Measurements from ENCODE around the gene FCHSD2. TPM values are rescaled to one million over a fixed set of nuclear protein-coding genes. Genes with fewer than 3 reads are reported as not detected.

The FCHSD2 gene
- total and polyA plus RNA-seq, 2 donors (not counting 1 experiment from before 2014, with no cell fraction given), result 113 to 189 TPM

DNA sequence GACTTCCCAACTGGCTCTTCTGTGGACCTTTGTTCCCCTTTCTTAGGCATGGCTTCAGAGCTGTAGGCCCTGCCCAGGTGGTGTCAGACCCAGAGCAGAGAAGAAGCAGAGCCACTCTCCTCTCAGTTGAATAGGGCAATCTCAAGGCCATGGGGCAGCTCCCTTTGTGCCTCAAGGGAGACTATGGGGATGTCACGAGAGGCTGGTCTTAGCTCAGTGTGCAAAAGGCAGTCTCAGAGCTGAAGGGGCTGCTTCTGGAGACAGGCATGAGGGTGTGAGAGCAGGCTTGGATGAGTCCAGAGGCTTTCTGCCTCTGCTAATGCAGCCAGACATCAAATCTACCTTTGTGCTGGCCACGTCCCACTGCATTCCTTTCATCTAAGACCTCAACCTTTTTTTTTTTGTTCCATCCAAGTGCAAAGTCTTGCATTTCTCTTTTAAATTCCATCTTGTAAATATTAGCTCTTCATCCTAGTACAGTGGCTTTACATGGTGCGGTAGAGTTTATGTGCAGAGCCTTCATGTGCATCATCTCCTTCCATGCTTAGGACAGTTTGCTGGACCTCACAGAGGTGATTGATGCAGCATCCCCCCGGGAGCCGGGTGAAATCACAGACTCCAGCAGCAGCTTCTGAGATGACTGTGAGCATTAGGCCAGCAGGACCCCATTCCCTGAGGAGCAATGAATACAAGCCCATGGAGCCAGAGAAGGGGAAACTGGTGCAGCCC lies 34.2 kb upstream of the FCHSD2 start:
- Mint-ChIP-seq H3K9me3 (ENCODE audit: insufficient read depth) (no peaks in the 10 kb centered on the region), H3K4me1 (peaks cover 47% of the 10 kb centered on the region), H3K4me3 (peak overlapping the region; percentile 46), H3K27me3 (no peaks in the 10 kb centered on the region), H3K27ac (peak overlapping the region; percentile 83)
- CTCF ChIA-PET, result interaction anchor here (0.5 to 9.6 kb wide), 22 partner anchors 10 to 478 kb away, joined by 3 to 271 read pairs (median 11); partner anchors contain the start of gene FCHSD2
- Histone ChIP-seq H2AFZ (ENCODE audit: insufficient read depth, low read depth, low read length, poor library complexity, severe bottlenecking) (peak overlapping the region; percentile 64), H3K4me3 (ENCODE audit: control extremely low read depth in 1 of 5, extremely low read depth in 1 of 5, insufficient read depth in 1 of 5, low read depth in 2 of 5, low read length in 4 of 5) (no peak overlapping the region), H3K9me3 (ENCODE audit: control extremely low read depth in 1 of 3, control insufficient read depth in 2 of 3, insufficient read depth in 1 of 3, low read length in 2 of 3) (no peaks in the 10 kb centered on the region), H3K4me2 (replicated peaks; ENCODE audit: low read depth, low read length, poor library complexity, severe bottlenecking) (peak overlapping the region; percentile 56), H3K79me2 (ENCODE audit: control insufficient read depth, insufficient read depth, low read length) (peaks cover 49% of the 10 kb centered on the region), H4K20me1 (ENCODE audit: control insufficient read depth, insufficient read depth, low read length, poor library complexity, severe bottlenecking) (no peaks in the 10 kb centered on the region), H3K9ac (ENCODE audit: low read length) (no peak overlapping the region), H3K36me3 (replicated peaks in 1 of 2; ENCODE audit: control extremely low read depth in 1 of 2, control insufficient read depth in 1 of 2, extremely low read depth in 1 of 2, insufficient read depth in 2 of 2, low read length in 1 of 2) (no peaks in the 10 kb centered on the region), H3K27ac (ENCODE audit: low read length in 2 of 2) (peak overlapping the region in 1 of 2 donors; percentile 4), H3K4me1 (ENCODE audit: control insufficient read depth in 2 of 2, insufficient read depth in 2 of 2, low read length in 2 of 2) (peaks cover 36 to 46% of the 10 kb centered on the region in 2 donors), H3K27me3 (replicated peaks in 1 of 4; ENCODE audit: control extremely low read depth in 1 of 4, control insufficient read depth in 3 of 4, insufficient read depth in 4 of 4, low read length in 3 of 4) (no peaks in the 10 kb centered on the region)
- ATAC-seq (ENCODE audit: low read depth) (peak; percentile 25), DNase-seq (no peak)
- POLR2A ChIA-PET, result interaction anchor here (0.6 to 4.4 kb wide), 8 partner anchors 12 to 344 kb away, joined by 3 to 62 read pairs (median 6); partner anchors contain the start of gene FCHSD2
- TF ChIP-seq, protein P1, sequence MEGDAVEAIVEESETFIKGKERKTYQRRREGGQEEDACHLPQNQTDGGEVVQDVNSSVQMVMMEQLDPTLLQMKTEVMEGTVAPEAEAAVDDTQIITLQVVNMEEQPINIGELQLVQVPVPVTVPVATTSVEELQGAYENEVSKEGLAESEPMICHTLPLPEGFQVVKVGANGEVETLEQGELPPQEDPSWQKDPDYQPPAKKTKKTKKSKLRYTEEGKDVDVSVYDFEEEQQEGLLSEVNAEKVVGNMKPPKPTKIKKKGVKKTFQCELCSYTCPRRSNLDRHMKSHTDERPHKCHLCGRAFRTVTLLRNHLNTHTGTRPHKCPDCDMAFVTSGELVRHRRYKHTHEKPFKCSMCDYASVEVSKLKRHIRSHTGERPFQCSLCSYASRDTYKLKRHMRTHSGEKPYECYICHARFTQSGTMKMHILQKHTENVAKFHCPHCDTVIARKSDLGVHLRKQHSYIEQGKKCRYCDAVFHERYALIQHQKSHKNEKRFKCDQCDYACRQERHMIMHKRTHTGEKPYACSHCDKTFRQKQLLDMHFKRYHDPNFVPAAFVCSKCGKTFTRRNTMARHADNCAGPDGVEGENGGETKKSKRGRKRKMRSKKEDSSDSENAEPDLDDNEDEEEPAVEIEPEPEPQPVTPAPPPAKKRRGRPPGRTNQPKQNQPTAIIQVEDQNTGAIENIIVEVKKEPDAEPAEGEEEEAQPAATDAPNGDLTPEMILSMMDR (IDR thresholded peaks at IDR 0.05), result no peak
- TF ChIP-seq EZH2 (IDR thresholded peaks at IDR 0.05; ENCODE audit: borderline replicate concordance, insufficient read depth, low read depth, low read length, poor library complexity, severe bottlenecking), result no peak
- 70% methylated on average over 5 of the region's 5 CpGs for WGBS (ENCODE audit: insufficient coverage)
- intact Hi-C loops (cut with micrococcal nuclease), result loop anchor here (5.0 to 10.0 kb wide), 3 partner anchors 52 to 439 kb away; no protein-coding TSS in a partner anchor

All from B cell (primary cell).